GM12873 (cell line): ENCODE measurements around the gene AMHR2.

Source experiments
- TF ChIP-seq, protein P1 (sequence below): IDR thresholded peaks from 2 replicates; pipeline ENCODE4 v1.5.1; 2012; ENCODE audit warnings: low read depth, mild to moderate bottlenecking, moderate library complexity, low read length, control low read depth; ENCODE audit not compliant: insufficient read depth; ENCODE audit errors: missing control alignments

AMHR2 gene

GRCh38 chr12:53380794-53381730 is 42.6 kb upstream of the AMHR2 start:
- TF ChIP-seq, protein P1, sequence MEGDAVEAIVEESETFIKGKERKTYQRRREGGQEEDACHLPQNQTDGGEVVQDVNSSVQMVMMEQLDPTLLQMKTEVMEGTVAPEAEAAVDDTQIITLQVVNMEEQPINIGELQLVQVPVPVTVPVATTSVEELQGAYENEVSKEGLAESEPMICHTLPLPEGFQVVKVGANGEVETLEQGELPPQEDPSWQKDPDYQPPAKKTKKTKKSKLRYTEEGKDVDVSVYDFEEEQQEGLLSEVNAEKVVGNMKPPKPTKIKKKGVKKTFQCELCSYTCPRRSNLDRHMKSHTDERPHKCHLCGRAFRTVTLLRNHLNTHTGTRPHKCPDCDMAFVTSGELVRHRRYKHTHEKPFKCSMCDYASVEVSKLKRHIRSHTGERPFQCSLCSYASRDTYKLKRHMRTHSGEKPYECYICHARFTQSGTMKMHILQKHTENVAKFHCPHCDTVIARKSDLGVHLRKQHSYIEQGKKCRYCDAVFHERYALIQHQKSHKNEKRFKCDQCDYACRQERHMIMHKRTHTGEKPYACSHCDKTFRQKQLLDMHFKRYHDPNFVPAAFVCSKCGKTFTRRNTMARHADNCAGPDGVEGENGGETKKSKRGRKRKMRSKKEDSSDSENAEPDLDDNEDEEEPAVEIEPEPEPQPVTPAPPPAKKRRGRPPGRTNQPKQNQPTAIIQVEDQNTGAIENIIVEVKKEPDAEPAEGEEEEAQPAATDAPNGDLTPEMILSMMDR: no peak

GRCh38 chr12:53381731-53382630 is 41.7 kb upstream of the AMHR2 start:
- TF ChIP-seq, protein P1: peak; percentile 67

GRCh38 chr12:53383258-53383657 is 40.4 kb upstream of the AMHR2 start:
- TF ChIP-seq, protein P1: no peak

GRCh38 chr12:53388932-53389331 is 34.7 kb upstream of the AMHR2 start:
- TF ChIP-seq, protein P1: no peak

DNA sequence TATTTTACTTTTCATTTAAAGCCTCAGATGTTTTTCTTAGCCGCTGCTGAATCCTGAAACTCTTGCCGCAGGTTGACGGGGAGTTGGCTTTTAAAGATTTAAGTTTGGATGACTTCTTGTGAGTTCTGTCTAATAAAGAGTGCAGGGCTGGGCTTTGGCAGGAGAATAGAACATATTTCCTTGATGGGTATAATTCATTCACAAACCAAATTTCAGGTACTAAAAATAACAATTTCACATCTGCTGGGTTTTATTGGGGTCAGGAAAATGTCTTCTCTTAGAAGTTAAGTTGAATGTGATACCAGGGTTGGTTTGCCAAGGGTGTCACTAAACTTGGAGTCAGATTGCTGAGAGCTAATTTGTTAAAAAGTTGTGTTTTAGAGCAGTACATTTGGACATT is 34.0 kb upstream of the AMHR2 start:
- TF ChIP-seq, protein P1: no peak

GRCh38 chr12:53391724-53392123 is 31.9 kb upstream of the AMHR2 start:
- TF ChIP-seq, protein P1: no peak

GRCh38 chr12:53399896-53400295 is 23.8 kb upstream of the AMHR2 start:
- TF ChIP-seq, protein P1: no peak
